Gastroesophageal sphincter (tissue), 3 donors: ENCODE results near the gene CATSPER4.

Experiments
- POLR2A ChIP-seq, 2 donors: fragments of 450-650 bp; IDR thresholded peaks; one replicate each; pipeline ENCODE4 v1.6.1; 2017; ENCODE audit warnings: antibody characterized with exemption in 2 of 2, mild to moderate bottlenecking in 2 of 2, moderate library complexity in 1 of 2
- TF ChIP-seq, protein P1 (sequence below), 4 experiments: fragments of 200-600 bp in 2 of 4; fragments of 450-650 bp in 2 of 4; sonication (generic) in 1 of 4; IDR thresholded peaks; one replicate each; pipeline ENCODE4 v1.5.1; 2017 to 2019; ENCODE audit warnings: antibody characterized with exemption in 4 of 4, mild to moderate bottlenecking in 2 of 4, moderate library complexity in 2 of 4

- TF ChIP-seq, protein P1, sequence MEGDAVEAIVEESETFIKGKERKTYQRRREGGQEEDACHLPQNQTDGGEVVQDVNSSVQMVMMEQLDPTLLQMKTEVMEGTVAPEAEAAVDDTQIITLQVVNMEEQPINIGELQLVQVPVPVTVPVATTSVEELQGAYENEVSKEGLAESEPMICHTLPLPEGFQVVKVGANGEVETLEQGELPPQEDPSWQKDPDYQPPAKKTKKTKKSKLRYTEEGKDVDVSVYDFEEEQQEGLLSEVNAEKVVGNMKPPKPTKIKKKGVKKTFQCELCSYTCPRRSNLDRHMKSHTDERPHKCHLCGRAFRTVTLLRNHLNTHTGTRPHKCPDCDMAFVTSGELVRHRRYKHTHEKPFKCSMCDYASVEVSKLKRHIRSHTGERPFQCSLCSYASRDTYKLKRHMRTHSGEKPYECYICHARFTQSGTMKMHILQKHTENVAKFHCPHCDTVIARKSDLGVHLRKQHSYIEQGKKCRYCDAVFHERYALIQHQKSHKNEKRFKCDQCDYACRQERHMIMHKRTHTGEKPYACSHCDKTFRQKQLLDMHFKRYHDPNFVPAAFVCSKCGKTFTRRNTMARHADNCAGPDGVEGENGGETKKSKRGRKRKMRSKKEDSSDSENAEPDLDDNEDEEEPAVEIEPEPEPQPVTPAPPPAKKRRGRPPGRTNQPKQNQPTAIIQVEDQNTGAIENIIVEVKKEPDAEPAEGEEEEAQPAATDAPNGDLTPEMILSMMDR (IDR thresholded peaks at IDR 0.05), result no peak
- TF ChIP-seq POLR2A (IDR thresholded peaks at IDR 0.05), result no peak
Measured at GRCh38 chr1:26197813-26198212, 7.4 kb downstream of the CATSPER4 start.
